GM13977 (cell line): ENCODE data around the gene MEAK7.

Source experiments
- DNase-seq: peaks from one replicate; pipeline ENCODE4 v3.0.0; 2012; ENCODE audit warnings: low spot score
- CTCF ChIP-seq: IDR thresholded peaks from 2 replicates; pipeline ENCODE4 v1.5.1; 2012; ENCODE audit warnings: mild to moderate bottlenecking, control low read depth; ENCODE audit not compliant: insufficient read depth; ENCODE audit errors: extremely low read depth, missing control alignments
- in situ Hi-C: fragments of 300-500 bp; cut with MboI; formaldehyde crosslinking; loops from one replicate; pipeline ENCODE4 v1.12.0; 2022; ENCODE audit warnings: low sequenced_read_pairs, low pct_unique_long_range_greater_than_20kb, mixed read lengths, inconsistent platforms; ENCODE audit not compliant: unreplicated experiment

MEAK7 gene

GRCh38 chr16:84501077-84501735, 3.3 kb downstream of the MEAK7 start:
- TF ChIP-seq CTCF, result no peak
- DNase-seq, result no peak
- in situ Hi-C loops, result loop anchor here (25.0 kb wide), 1 partner anchor 461 kb away; no protein-coding TSS in a partner anchor

GRCh38 chr16:84500531-84500930, 3.9 kb downstream of the MEAK7 start:
- no peak for DNase-seq
- in situ Hi-C loops, result loop anchor here (25.0 kb wide), 1 partner anchor 462 kb away; no protein-coding TSS in a partner anchor
- no peak for TF ChIP-seq CTCF

- TF ChIP-seq CTCF, result no peak
- no peak for DNase-seq
- in situ Hi-C loops, result loop anchor here (25.0 kb wide), 2 partner anchors 212 to 463 kb away; partner anchors contain the start of gene WFDC1
Observed at GRCh38 chr16:84499638-84500037, 4.8 kb downstream of the MEAK7 start.

- no peak for DNase-seq
- no peak for TF ChIP-seq CTCF
- in situ Hi-C loops, result loop anchor here (25.0 kb wide), 1 partner anchor 212 kb away; the partner anchor contains the start of gene WFDC1
Observed at GRCh38 chr16:84498859-84499620, 5.4 kb downstream of the MEAK7 start.

- no peak for TF ChIP-seq CTCF
- in situ Hi-C loops, result loop anchor here (25.0 kb wide), 1 partner anchor 211 kb away; the partner anchor contains the start of gene WFDC1
Observed at GRCh38 chr16:84498223-84498610, 6.2 kb downstream of the MEAK7 start.

GRCh38 chr16:84497418-84498222, 6.8 kb downstream of the MEAK7 start:
- no peak for DNase-seq
- no peak for TF ChIP-seq CTCF
- in situ Hi-C loops, result loop anchor here (25.0 kb wide), 1 partner anchor 210 kb away; the partner anchor contains the start of gene WFDC1

More at GRCh38 chr16:84498223-84498610, 6.2 kb downstream of the MEAK7 start:
- no peak for DNase-seq
